Body of pancreas (tissue), 4 donors: ENCODE data around the gene AVEN.

Source experiments
- CTCF ChIP-seq, 7 experiments: fragments of 450-650 bp in 4 of 7; fragments of 200-600 bp in 3 of 7; sonication (generic) in 3 of 7; IDR thresholded peaks; one replicate each; pipeline ENCODE4 v1.5.1; 2016 to 2019; ENCODE audit warnings: antibody characterized with exemption in 7 of 7
- POLR2A ChIP-seq, 3 donors: fragments of 450-650 bp; IDR thresholded peaks; one replicate each; pipeline ENCODE4 v1.6.1; 2016; ENCODE audit warnings: antibody characterized with exemption in 3 of 3, mild to moderate bottlenecking in 2 of 3

GRCh38 chr15:33982516-33982915, 56.5 kb downstream of the AVEN start:
- TF ChIP-seq CTCF (IDR thresholded peaks at IDR 0.05) (no peak), POLR2A (IDR thresholded peaks at IDR 0.05) (no peak)
